IMR-90 (cell line): Measurements from ENCODE around the gene PPP1R14C. TPM values are rescaled to one million over a fixed set of nuclear protein-coding genes. Genes with fewer than 3 reads are reported as not detected.

Source experiments
- ATAC-seq: fragments of 200-7000 bp; cut with Tn5 transposase; 2 replicates; pipeline ENCODE4 v1.9.1; 2020; ENCODE audit warnings: low read depth, mild to moderate bottlenecking, moderate library complexity
- BruUV-seq: library from RNA; stranded (reverse); fragments of 400-500 nt; replicated peaks from 2 replicates; lab custom pipeline; 2021; lab: Mats Ljungman, UMichigan
- CTCF ChIA-PET: fragments of 300-600 bp; formaldehyde crosslinking; extraction: SDS; loops from one replicate; lab custom pipeline; 2021; ENCODE audit warnings: antibody characterized with exemption; lab: Yijun Ruan, JAX
- POLR2A ChIA-PET: fragments of 300-600 bp; sonication (Branson Sonifier 250); formaldehyde crosslinking; loops from one replicate; lab custom pipeline; 2022; ENCODE audit warnings: antibody characterized with exemption; ENCODE audit not compliant: unreplicated experiment; lab: Charles Lee
- DNase-seq: peaks from one replicate; pipeline ENCODE4 v3.0.0; 2013
- H2AFZ ChIP-seq: replicated peaks from 2 replicates; pipeline ENCODE3; 2013; ENCODE audit warnings: low read length, mild to moderate bottlenecking; ENCODE audit not compliant: poor library complexity
- H2AK5ac ChIP-seq: 2 replicates; pipeline ENCODE4 v1.6.1; 2013; ENCODE audit warnings: low read depth, low read length, inconsistent platforms
- H2AK9ac ChIP-seq: replicated peaks from 2 replicates; pipeline ENCODE3; 2013; ENCODE audit warnings: mild to moderate bottlenecking, low read depth, low read length, moderate library complexity; ENCODE audit not compliant: poor library complexity
- H2BK120ac ChIP-seq: 2 replicates; pipeline ENCODE4 v1.6.1; 2013; ENCODE audit warnings: low read depth, low read length, inconsistent platforms
- H2BK15ac ChIP-seq: 3 replicates; pipeline ENCODE4 v1.6.1; 2013; ENCODE audit warnings: low read depth, low read length, inconsistent platforms
- H2BK20ac ChIP-seq: 2 replicates; pipeline ENCODE4 v1.6.1; 2013; ENCODE audit warnings: low read depth, mild to moderate bottlenecking, inconsistent platforms, low read length, moderate library complexity
- H2BK5ac ChIP-seq: 2 replicates; pipeline ENCODE4 v1.6.1; 2013; ENCODE audit warnings: mild to moderate bottlenecking, low read depth, low read length, inconsistent platforms; ENCODE audit not compliant: poor library complexity, severe bottlenecking
- H3K14ac ChIP-seq: replicated peaks from 2 replicates; pipeline ENCODE4 v1.6.1; 2013; ENCODE audit warnings: low read depth, low read length, inconsistent platforms
- H3K18ac ChIP-seq: 2 replicates; pipeline ENCODE4 v1.6.1; 2013; ENCODE audit warnings: low read depth, low read length, control low read depth
- H3K23ac ChIP-seq: 2 replicates; pipeline ENCODE4 v1.6.1; 2013; ENCODE audit warnings: low read depth, low read length, inconsistent platforms
- H3K27ac ChIP-seq: 2 replicates; pipeline ENCODE4 v1.5.1; 2013; ENCODE audit warnings: mild to moderate bottlenecking, control low read depth, low read length; ENCODE audit not compliant: insufficient read depth
- H3K27me3 ChIP-seq: 2 replicates; pipeline ENCODE4 v1.6.1; 2013; ENCODE audit warnings: low read length; ENCODE audit not compliant: control insufficient read depth, insufficient read depth
- H3K36me3 ChIP-seq: 2 replicates; pipeline ENCODE4 v1.6.1; 2013; ENCODE audit warnings: low read length, mixed read lengths; ENCODE audit not compliant: control insufficient read depth, insufficient read depth
- H3K4ac ChIP-seq: 2 replicates; pipeline ENCODE4 v1.6.1; 2013; ENCODE audit warnings: low read depth, low read length, inconsistent platforms
- H3K4me1 ChIP-seq: 2 replicates; pipeline ENCODE4 v1.6.1; 2013; ENCODE audit warnings: low read length, mixed read lengths; ENCODE audit not compliant: control insufficient read depth, insufficient read depth
- H3K4me2 ChIP-seq: 2 replicates; pipeline ENCODE4 v1.6.1; 2013; ENCODE audit warnings: low read depth, mild to moderate bottlenecking, control low read depth, low read length, moderate library complexity
- H3K4me3 ChIP-seq: 2 replicates; pipeline ENCODE4 v1.5.1; 2013; ENCODE audit warnings: low read depth, mild to moderate bottlenecking, control low read depth, low read length, moderate library complexity; ENCODE audit not compliant: insufficient read depth
- H3K56ac ChIP-seq: 2 replicates; pipeline ENCODE4 v1.6.1; 2013; ENCODE audit warnings: low read length, inconsistent platforms; ENCODE audit not compliant: insufficient read depth; ENCODE audit errors: extremely low read depth
- H3K79me1 ChIP-seq, 2 experiments: 2 replicates each; pipeline ENCODE4 v1.6.1; 2013; ENCODE audit warnings: low read length in 2 of 2, inconsistent platforms in 1 of 2, low read depth in 1 of 2
- H3K9ac ChIP-seq: 2 replicates; pipeline ENCODE4 v1.6.1; 2013; ENCODE audit warnings: low read depth, low read length, control low read depth
- H3K9me1 ChIP-seq: 2 replicates; pipeline ENCODE4 v1.6.1; 2013; ENCODE audit warnings: low read length, inconsistent platforms; ENCODE audit not compliant: insufficient read depth
- H3K9me3 ChIP-seq: 2 replicates; pipeline ENCODE4 v1.6.1; 2013; ENCODE audit warnings: low read length; ENCODE audit not compliant: control insufficient read depth, insufficient read depth
- H4K20me1 ChIP-seq: 2 replicates; pipeline ENCODE4 v1.6.1; 2013; ENCODE audit warnings: low read length, inconsistent platforms; ENCODE audit not compliant: insufficient read depth
- H4K5ac ChIP-seq: 2 replicates; pipeline ENCODE4 v1.6.1; 2013; ENCODE audit warnings: mild to moderate bottlenecking, low read depth, low read length, control low read depth
- H4K8ac ChIP-seq, 2 experiments: 2 replicates each; pipeline ENCODE4 v1.6.1; 2013; ENCODE audit warnings: low read depth in 2 of 2, low read length in 2 of 2, control low read depth in 1 of 2, inconsistent platforms in 1 of 2
- H4K91ac ChIP-seq: 2 replicates; pipeline ENCODE4 v1.6.1; 2013; ENCODE audit warnings: low read depth, low read length, inconsistent platforms; ENCODE audit not compliant: insufficient read depth
- BHLHE40 ChIP-seq: fragments of 150-350 bp; IDR thresholded peaks from 2 replicates; pipeline ENCODE4 v1.6.1; 2016; ENCODE audit warnings: mild to moderate bottlenecking, low read depth, low read length
- CEBPB ChIP-seq: IDR thresholded peaks from 2 replicates; pipeline ENCODE4 v1.6.1; 2012; ENCODE audit warnings: low read depth, low read length, improper control_type of control experiment
- CHD1 ChIP-seq: IDR thresholded peaks from 2 replicates; pipeline ENCODE4 v1.6.1; 2012; ENCODE audit warnings: low read depth, low read length, improper control_type of control experiment
- CTCF ChIP-seq: conservative IDR thresholded peaks from 2 replicates; pipeline ENCODE4 v1.5.1; 2012; ENCODE audit warnings: mild to moderate bottlenecking, low read depth, low read length, improper control_type of control experiment
- FOS ChIP-seq: fragments of 150-350 bp; IDR thresholded peaks from 2 replicates; pipeline ENCODE4 v1.6.1; 2016; ENCODE audit warnings: low read depth, low read length
- MAFK ChIP-seq: IDR thresholded peaks from 2 replicates; pipeline ENCODE4 v1.6.1; 2012; ENCODE audit warnings: low read depth, low read length, improper control_type of control experiment
- MAZ ChIP-seq: IDR thresholded peaks from 2 replicates; pipeline ENCODE4 v1.6.1; 2012; ENCODE audit warnings: low read depth, mild to moderate bottlenecking, low read length, improper control_type of control experiment, moderate library complexity, borderline replicate concordance
- MXI1 ChIP-seq: IDR thresholded peaks from 2 replicates; pipeline ENCODE4 v1.6.1; 2012; ENCODE audit warnings: low read depth, mild to moderate bottlenecking, low read length, moderate library complexity, borderline replicate concordance
- NFE2L2 ChIP-seq: fragments of 150-350 bp; IDR thresholded peaks from 2 replicates; pipeline ENCODE4 v1.6.1; 2016; ENCODE audit warnings: low read depth, mild to moderate bottlenecking, low read length
- POLR2A ChIP-seq: IDR thresholded peaks from 2 replicates; pipeline ENCODE4 v1.6.1; 2012; ENCODE audit warnings: mild to moderate bottlenecking, low read depth, low read length
- RCOR1 ChIP-seq: IDR thresholded peaks from 2 replicates; pipeline ENCODE4 v1.6.1; 2012; ENCODE audit warnings: mild to moderate bottlenecking, low read length, improper control_type of control experiment; ENCODE audit not compliant: insufficient replicate concordance
- WGBS, 2 experiments: methylation state at CpG; one replicate each; pipeline versions ENCODE4 v1.1.5 to v1.1.7; 2013; ENCODE audit warnings: missing lambda C conversion rate in 2 of 2; ENCODE audit not compliant: insufficient read length in 1 of 2; ENCODE audit errors: extremely low coverage in 2 of 2; 5-methylcytosine and 5-hydroxymethylcytosine counted together
- dilution Hi-C: fragments of 300-500 bp; cut with HindIII; formaldehyde crosslinking; loops from one replicate; pipeline ENCODE4 v1.14.3; 2018; ENCODE audit warnings: low sequenced_read_pairs; ENCODE audit not compliant: unreplicated experiment
- in situ Hi-C: fragments of 300-500 bp; cut with MboI; formaldehyde crosslinking; loops from 3 replicates; pipeline ENCODE4 v1.14.3; 2019; ENCODE audit warnings: low sequenced_read_pairs, inconsistent platforms, mixed read lengths
- intact Hi-C: fragments of 100-400 bp; cut with micrococcal nuclease; formaldehyde crosslinking; loops from 2 replicates; pipeline ENCODE4 v1.10.0; 2022
- polyA plus RNA-seq, 3 experiments: library from polyadenylated mRNA; depleted of rRNA; stranded (reverse); fragments of >200 nt; gene quantifications; 2 replicates each; pipeline ENCODE4 v1.2.3, GENCODE V29; 2012; ENCODE audit warnings: low replicate concordance in 1 of 3
- total RNA-seq: library from RNA; depleted of rRNA; stranded (reverse); fragments of >200 nt; gene quantifications from 2 replicates; pipeline ENCODE4 v1.2.3, GENCODE V29; 2012
- TF ChIP-seq, protein P1 (sequence below): fragments of 150-350 bp; IDR thresholded peaks from 2 replicates; pipeline ENCODE4 v1.6.1; 2017; ENCODE audit warnings: mild to moderate bottlenecking, antibody characterized with exemption, low read length, low read depth

Gene PPP1R14C
- total and polyA plus RNA-seq, 2 of the 4 experiments (the other 2 are of a cell fraction), result not detected

- H4K5ac ChIP-seq, result no peak overlapping the region
- H3K27me3 ChIP-seq, result peaks cover 3% of the 10 kb centered on the region; the same call in 1 of the 2 replicates
- CTCF ChIA-PET, result interaction anchor here (0.6 to 1.1 kb wide), 2 partner anchors 9 to 35 kb away, joined by 4 to 6 read pairs; no protein-coding TSS in a partner anchor
- ATAC-seq (no peak), DNase-seq (no peak)
- no peak overlapping the region for H3K9ac ChIP-seq
- H3K23ac ChIP-seq, result no peak overlapping the region
- H2BK20ac ChIP-seq, result no peak overlapping the region
- TF ChIP-seq CEBPB (no peak), CHD1 (no peak), FOS (no peak), MXI1 (no peak), MAZ (no peak), BHLHE40 (no peak), RCOR1 (no peak), MAFK (no peak), POLR2A (no peak), CTCF (no peak), NFE2L2 (no peak)
- TF ChIP-seq, protein P1, sequence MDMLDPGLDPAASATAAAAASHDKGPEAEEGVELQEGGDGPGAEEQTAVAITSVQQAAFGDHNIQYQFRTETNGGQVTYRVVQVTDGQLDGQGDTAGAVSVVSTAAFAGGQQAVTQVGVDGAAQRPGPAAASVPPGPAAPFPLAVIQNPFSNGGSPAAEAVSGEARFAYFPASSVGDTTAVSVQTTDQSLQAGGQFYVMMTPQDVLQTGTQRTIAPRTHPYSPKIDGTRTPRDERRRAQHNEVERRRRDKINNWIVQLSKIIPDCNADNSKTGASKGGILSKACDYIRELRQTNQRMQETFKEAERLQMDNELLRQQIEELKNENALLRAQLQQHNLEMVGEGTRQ, result no peak
- H4K91ac ChIP-seq, result no peak overlapping the region
- no peak overlapping the region for H2AK5ac ChIP-seq
- no peak overlapping the region for H3K4me2 ChIP-seq
- no peak overlapping the region for H3K18ac ChIP-seq
- H2BK120ac ChIP-seq, result no peak overlapping the region
- no peaks in the 10 kb centered on the region for H3K9me3 ChIP-seq
- dilution Hi-C loops, result no loop called here
- no peaks in the 10 kb centered on the region for H3K79me1 ChIP-seq
- H3K14ac ChIP-seq, result no peak overlapping the region
- in situ Hi-C loops, result no loop called here
- H4K8ac ChIP-seq, result no peak overlapping the region
- H3K4me3 ChIP-seq, result no peak overlapping the region
- no peaks in the 10 kb centered on the region for H3K4me1 ChIP-seq
- intact Hi-C loops, result no loop called here
- POLR2A ChIA-PET, result no interaction called here
- H3K27ac ChIP-seq, result no peak overlapping the region
- no peak overlapping the region for H2AFZ ChIP-seq
- H3K56ac ChIP-seq, result no peak overlapping the region
- no peaks in the 10 kb centered on the region for H3K36me3 ChIP-seq
- no peak overlapping the region for H2BK15ac ChIP-seq
- H2BK5ac ChIP-seq, result no peak overlapping the region
- no peak overlapping the region for H3K4ac ChIP-seq
- no CpG with 5 or more reads among the region's 10 CpGs for WGBS, 2 experiments
- H3K9me1 ChIP-seq, result no peaks in the 10 kb centered on the region
- no peaks in the 10 kb centered on the region for H4K20me1 ChIP-seq
- H2AK9ac ChIP-seq, result no peak overlapping the region
- BruUV-seq, result no TSS peak
Measured at GRCh38 chr6:150276937-150277742, 134.3 kb downstream of the PPP1R14C start.
